HepG2 (cell line): ENCODE measurements around the gene MARCHF9. TPM values are rescaled to one million over a fixed set of nuclear protein-coding genes. Genes with fewer than 3 reads are reported as not detected.

Experiments
- BCL6 ChIP-seq: IDR thresholded peaks from 2 replicates; pipeline ENCODE4 v1.6.1; 2016; ENCODE audit warnings: missing genetic modification reagents, missing compliant biosample characterization
- CEBPZ ChIP-seq: IDR thresholded peaks from 2 replicates; pipeline ENCODE4 v1.6.1; 2012; ENCODE audit warnings: low read length, improper control_type of control experiment
- ELK4 ChIP-seq: sonication (generic); formaldehyde crosslinking; IDR thresholded peaks from 2 replicates; pipeline ENCODE4 v1.9.0; 2021; ENCODE audit warnings: missing genetic modification reagents, borderline replicate concordance
- GABPA ChIP-seq, 2 experiments: IDR thresholded peaks; 2 replicates each; pipeline ENCODE4 v1.6.1; 2011 to 2016; ENCODE audit warnings: low read depth in 2 of 2, low read length in 1 of 2, missing biosample characterization in 1 of 2, missing genetic modification characterization in 1 of 2
- KIAA2018 ChIP-seq: sonication (generic); formaldehyde crosslinking; IDR thresholded peaks from 2 replicates; pipeline ENCODE4 v1.5.0; 2020; ENCODE audit warnings: mild to moderate bottlenecking, missing genetic modification reagents, borderline replicate concordance
- PPARG ChIP-seq: conservative IDR thresholded peaks from 2 replicates; pipeline ENCODE4 v1.6.1; 2016; ENCODE audit warnings: missing biosample characterization, missing genetic modification reagents
- ZNF138 ChIP-seq: sonication (generic); formaldehyde crosslinking; IDR thresholded peaks from 2 replicates; pipeline ENCODE4 v1.5.0; 2020; ENCODE audit warnings: mild to moderate bottlenecking, low read depth, missing genetic modification reagents
- ZNF263 ChIP-seq: sonication (generic); formaldehyde crosslinking; IDR thresholded peaks from 2 replicates; pipeline ENCODE4 v1.4.0; 2020; ENCODE audit warnings: missing genetic modification reagents
- ZNF367 ChIP-seq: sonication (generic); formaldehyde crosslinking; IDR thresholded peaks from 2 replicates; pipeline ENCODE4 v1.4.0; 2020; ENCODE audit warnings: missing genetic modification reagents, borderline replicate concordance
- ZNF446 ChIP-seq: sonication (generic); formaldehyde crosslinking; IDR thresholded peaks from 2 replicates; pipeline ENCODE4 v1.5.0; 2020; ENCODE audit warnings: mild to moderate bottlenecking, missing genetic modification reagents
- polyA plus RNA-seq, 8 experiments: library from polyadenylated mRNA; depleted of rRNA in 3 of 8; stranded (reverse) in 7 of 8; unstranded in 1 of 8; fragments of >200 nt; fragmentation: Illumina TruSeq in 4 of 8; extraction: Trizol in 4 of 8; gene quantifications; 2 replicates each; pipeline versions ENCODE4 v1.2.1 to v1.2.3, GENCODE V29; 2011 to 2016; ENCODE audit warnings: low read depth in 4 of 8, missing spikeins in 1 of 8, mixed read lengths in 1 of 8; ENCODE audit not compliant: insufficient read depth in 1 of 8
- total RNA-seq, 5 experiments: library from RNA; depleted of rRNA; stranded (reverse); fragments of >200 nt; fragmentation: Illumina TruSeq; extraction: Trizol; gene quantifications; 2 replicates each; pipeline ENCODE4 v1.2.3, GENCODE V29; 2016; ENCODE audit warnings: low read depth in 1 of 5
- TF ChIP-seq, protein P1 (sequence below): sonication (generic); formaldehyde crosslinking; conservative IDR thresholded peaks from 2 replicates; pipeline ENCODE4 v1.8.0; 2022; ENCODE audit warnings: missing genetic modification reagents

Gene MARCHF9
- total and polyA plus RNA-seq, 2 of the 13 experiments (the other 11 are each of a cell fraction or from before 2014, with no cell fraction given) = 5.7 to 9.6 TPM

DNA sequence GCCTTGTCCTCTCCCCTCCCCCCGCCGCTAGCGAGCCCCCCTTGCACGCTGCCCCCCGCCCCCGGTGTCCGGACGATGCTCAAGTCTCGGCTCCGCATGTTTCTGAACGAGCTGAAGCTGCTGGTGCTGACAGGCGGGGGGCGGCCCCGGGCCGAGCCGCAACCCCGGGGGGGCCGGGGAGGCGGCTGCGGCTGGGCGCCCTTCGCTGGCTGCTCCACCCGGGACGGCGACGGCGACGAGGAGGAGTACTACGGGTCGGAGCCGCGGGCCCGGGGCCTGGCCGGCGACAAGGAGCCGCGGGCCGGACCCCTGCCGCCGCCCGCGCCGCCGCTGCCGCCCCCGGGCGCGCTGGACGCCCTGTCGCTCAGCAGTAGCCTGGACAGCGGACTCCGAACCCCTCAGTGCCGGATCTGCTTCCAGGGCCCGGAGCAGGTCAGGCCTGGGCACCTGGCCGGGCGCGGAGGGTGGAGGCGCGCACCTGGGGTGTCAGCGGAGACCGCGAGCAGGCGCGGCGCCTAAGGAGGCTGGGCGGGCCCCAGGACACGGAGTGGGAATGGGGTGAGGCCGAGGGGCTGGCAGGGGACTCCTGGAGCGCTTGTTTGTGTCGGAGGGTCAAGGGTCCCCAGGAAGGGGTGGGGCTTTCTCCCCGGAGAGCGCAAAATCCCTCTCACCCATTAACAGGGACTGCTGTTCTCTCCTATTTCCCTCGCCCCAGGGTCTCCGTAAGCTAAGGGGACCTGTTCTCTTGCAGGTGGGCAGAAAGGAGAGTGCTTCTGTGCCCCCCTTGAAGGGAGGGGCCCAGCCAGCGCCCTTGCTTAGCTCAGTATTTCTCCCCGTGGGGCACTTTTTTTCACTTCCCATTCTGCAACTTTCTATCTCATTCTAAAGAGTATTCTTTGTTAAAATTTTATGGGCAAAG is 810 bp downstream of the MARCHF9 start (continued):
- TF ChIP-seq GABPA (IDR thresholded peaks at IDR 0.05; ENCODE audit: low read depth, low read length) (peak; percentile 24; the same call in 1 of the 2 replicates), GABPA (CRISPR knock-in tag; IDR thresholded peaks at IDR 0.05; ENCODE audit: low read depth) (peak; percentile 15; the same call in 1 of the 2 replicates), ZNF367 (CRISPR knock-in tag) (no peak), PPARG (CRISPR knock-in tag) (peak; percentile 65; the same call in 1 of the 2 replicates), ZNF263 (CRISPR knock-in tag) (no peak), CEBPZ (no peak), KIAA2018 (CRISPR knock-in tag) (no peak), ZNF138 (CRISPR knock-in tag) (no peak), ELK4 (no peak), ZNF446 (no peak), BCL6 (CRISPR knock-in tag) (0 out of 2 replicates have a peak, but pooled peaks have one; percentile 33)
- TF ChIP-seq, protein P1, sequence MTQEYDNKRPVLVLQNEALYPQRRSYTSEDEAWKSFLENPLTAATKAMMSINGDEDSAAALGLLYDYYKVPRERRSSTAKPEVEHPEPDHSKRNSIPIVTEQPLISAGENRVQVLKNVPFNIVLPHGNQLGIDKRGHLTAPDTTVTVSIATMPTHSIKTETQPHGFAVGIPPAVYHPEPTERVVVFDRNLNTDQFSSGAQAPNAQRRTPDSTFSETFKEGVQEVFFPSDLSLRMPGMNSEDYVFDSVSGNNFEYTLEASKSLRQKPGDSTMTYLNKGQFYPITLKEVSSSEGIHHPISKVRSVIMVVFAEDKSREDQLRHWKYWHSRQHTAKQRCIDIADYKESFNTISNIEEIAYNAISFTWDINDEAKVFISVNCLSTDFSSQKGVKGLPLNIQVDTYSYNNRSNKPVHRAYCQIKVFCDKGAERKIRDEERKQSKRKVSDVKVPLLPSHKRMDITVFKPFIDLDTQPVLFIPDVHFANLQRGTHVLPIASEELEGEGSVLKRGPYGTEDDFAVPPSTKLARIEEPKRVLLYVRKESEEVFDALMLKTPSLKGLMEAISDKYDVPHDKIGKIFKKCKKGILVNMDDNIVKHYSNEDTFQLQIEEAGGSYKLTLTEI (CRISPR knock-in tag) = no peak
